Measurements from ENCODE around the gene CARF.
"Not testable (repeated sequence)": the region's sequence is repeated elsewhere in the genome, so short reads cannot be mapped to it uniquely, and the experiment has no call there.

Gene CARF

DNA sequence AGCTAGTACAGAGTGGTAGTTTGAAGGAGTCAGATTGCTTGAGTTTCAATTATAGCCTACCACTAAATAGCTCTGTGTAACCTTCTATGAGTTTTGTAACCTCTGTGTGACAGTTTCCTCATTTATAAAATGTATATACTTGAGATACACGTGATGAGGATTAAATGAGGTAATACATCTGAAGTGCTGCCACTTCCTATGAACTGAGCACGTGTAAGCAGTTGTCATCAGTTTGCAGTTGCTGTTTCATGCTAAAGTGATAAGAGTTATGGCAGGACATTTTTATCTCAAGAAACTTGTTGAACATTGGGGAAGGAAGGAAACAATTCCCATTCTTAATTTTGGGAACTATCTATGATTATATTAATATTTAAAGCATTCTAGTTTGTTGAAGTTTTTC, 38.5 kb downstream of the CARF start:
- Mint-ChIP-seq H3K27ac (no peak overlapping the region), H3K4me3 (no peak overlapping the region), H3K27me3 (ENCODE audit: low read depth) (no peaks in the 10 kb centered on the region), H3K4me1 (ENCODE audit: low read depth) (no peaks in the 10 kb centered on the region), H3K36me3 (ENCODE audit: low read depth) (peaks cover 12% of the 10 kb centered on the region), H3K9me3 (peaks cover 23% of the 10 kb centered on the region)
- no peak for DNase-seq (ENCODE audit: low spot score)

DNA sequence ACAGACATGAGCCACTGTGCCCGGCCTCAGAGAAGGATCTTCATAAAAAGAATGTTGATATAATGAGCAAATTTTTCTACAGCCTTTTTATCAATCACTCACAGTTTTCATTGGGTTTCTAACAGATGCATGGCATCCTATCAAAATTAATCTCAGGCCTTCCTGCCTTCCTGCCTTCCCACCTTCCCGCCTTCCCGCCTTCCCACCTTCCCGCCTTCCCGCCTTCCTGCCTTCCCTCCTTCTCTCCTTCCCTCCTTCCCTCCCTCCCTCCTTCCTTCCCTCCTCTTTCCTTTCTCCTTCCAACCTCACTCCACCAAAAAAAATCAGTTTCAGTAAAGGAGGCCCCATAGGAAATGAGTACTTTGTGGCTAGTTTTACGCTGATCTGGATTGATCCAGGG, 48.4 kb downstream of the CARF start:
- H3K36me3 Mint-ChIP-seq (ENCODE audit: low read depth), result peaks cover 7% of the 10 kb centered on the region
- H3K27me3 Mint-ChIP-seq (ENCODE audit: low read depth), result no peaks in the 10 kb centered on the region
- H3K27ac Mint-ChIP-seq, result no peak overlapping the region
- no peak for DNase-seq (ENCODE audit: low spot score)
- peaks cover 5% of the 10 kb centered on the region for H3K4me1 Mint-ChIP-seq (ENCODE audit: low read depth)
- no peaks in the 10 kb centered on the region for H3K9me3 Mint-ChIP-seq
- no peak overlapping the region for H3K4me3 Mint-ChIP-seq

DNA sequence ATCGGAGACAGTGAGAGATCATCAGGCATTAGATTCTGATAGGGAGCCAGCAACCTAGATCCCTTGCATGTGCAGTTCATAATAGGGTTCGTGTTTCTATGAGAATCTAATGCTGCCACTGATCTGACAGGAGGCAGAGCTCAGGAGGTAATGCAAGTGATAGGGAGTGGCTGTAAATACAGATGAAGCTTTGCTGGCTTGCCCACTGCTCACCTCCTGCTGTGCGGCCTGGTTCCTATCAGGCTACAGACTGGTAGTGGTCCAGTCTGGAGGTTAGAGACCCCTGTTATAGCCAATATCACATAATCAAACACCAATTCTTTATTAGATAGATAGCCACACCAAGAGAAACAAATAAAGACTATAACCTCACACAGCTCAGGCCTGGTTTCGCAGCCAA, 51.6 kb downstream of the CARF start:
- Mint-ChIP-seq H3K27me3 (ENCODE audit: low read depth) (no peaks in the 10 kb centered on the region), H3K4me1 (ENCODE audit: low read depth) (peaks cover 9% of the 10 kb centered on the region), H3K36me3 (ENCODE audit: low read depth) (peaks cover 3% of the 10 kb centered on the region), H3K4me3 (no peak overlapping the region), H3K27ac (no peak overlapping the region), H3K9me3 (no peaks in the 10 kb centered on the region)
- no peak for DNase-seq (ENCODE audit: low spot score)

DNA sequence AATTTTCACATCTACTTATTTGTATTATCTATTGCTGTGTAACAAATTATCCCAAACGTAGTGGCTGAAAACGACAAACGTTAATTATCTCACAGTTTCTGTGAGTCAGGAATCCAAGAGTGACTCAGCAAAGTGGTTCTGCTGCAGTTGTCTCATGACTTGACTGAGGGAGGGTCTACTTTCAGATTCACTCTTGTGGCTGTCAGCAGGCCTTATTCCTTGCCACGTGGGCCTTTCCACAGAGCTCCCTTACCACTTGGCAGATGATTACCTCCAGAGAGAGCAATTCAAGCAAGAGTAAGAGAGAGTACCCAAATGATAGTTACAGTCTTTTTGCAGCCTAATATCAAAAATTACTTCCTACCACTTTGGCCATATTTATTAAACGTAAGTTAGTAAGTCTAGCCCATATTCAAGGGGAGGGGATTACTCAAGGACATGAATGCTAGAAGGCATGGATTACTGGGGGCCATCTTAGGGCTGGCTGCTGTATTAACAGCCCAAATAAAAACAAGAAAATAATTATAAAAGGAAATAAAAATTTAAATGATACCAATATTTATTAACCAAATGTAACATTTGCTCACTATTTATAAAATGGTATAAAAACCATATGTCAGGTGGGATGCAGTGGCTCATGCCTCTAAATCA, 53.9 kb downstream of the CARF start:
- DNase-seq (ENCODE audit: low spot score), result peak; percentile 32
- no peak overlapping the region for H3K27ac Mint-ChIP-seq

DNA sequence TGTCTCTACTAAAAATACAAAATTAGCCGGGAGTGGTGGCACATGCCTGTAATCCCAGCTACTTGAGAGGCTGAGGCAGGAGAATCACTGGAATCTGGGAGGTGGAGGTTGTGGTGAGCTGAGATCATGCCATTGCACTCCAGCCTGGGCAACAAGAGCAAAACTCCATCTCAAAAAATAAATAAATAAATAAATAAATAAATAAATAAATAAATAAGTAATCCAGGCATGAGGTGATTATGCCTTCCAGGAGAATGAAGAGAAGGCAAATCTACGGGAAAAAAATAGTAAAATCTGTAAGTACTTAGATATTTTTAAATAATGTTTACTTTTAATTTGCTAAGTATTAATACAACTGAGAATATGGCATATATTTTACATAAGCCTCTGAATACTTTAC, 57.3 kb downstream of the CARF start:
- not testable (repeated sequence) for H3K36me3 Mint-ChIP-seq (ENCODE audit: low read depth); H3K27ac Mint-ChIP-seq; H3K9me3 Mint-ChIP-seq; DNase-seq (ENCODE audit: low spot score); H3K4me3 Mint-ChIP-seq; H3K27me3 Mint-ChIP-seq (ENCODE audit: low read depth); H3K4me1 Mint-ChIP-seq (ENCODE audit: low read depth)

More for the DNA sequence above, 53.9 kb downstream of the CARF start:
- Mint-ChIP-seq H3K4me3 (no peak overlapping the region), H3K36me3 (ENCODE audit: low read depth) (peaks cover 3% of the 10 kb centered on the region), H3K27me3 (ENCODE audit: low read depth) (no peaks in the 10 kb centered on the region), H3K4me1 (ENCODE audit: low read depth) (peaks cover 9% of the 10 kb centered on the region), H3K9me3 (no peaks in the 10 kb centered on the region)

DNA sequence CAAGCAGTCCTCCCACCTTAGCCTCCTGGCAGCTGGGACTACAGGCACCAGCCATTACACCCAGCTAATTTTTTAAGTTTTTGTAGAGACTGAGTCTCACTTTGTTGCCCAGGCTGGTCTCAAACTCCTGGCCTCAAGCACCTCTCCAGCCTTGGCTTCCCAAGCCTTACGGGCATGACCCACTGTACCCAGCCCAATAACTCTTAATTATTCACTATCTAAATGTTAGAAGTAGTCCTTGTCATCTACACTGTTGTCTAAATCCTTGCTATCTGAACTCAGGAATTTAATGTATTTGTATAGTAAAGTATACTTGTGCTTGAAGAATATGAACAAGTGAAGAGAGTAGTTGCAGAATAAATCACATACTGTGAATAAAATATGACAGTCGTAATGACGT, 64.7 kb downstream of the CARF start:
- DNase-seq (ENCODE audit: low spot score), result no peak
- H3K27me3 Mint-ChIP-seq (ENCODE audit: low read depth), result no peaks in the 10 kb centered on the region
- no peak overlapping the region for H3K4me3 Mint-ChIP-seq
- H3K9me3 Mint-ChIP-seq, result no peaks in the 10 kb centered on the region
- no peaks in the 10 kb centered on the region for H3K4me1 Mint-ChIP-seq (ENCODE audit: low read depth)
- peaks cover 3% of the 10 kb centered on the region for H3K36me3 Mint-ChIP-seq (ENCODE audit: low read depth)
- no peak overlapping the region for H3K27ac Mint-ChIP-seq

DNA sequence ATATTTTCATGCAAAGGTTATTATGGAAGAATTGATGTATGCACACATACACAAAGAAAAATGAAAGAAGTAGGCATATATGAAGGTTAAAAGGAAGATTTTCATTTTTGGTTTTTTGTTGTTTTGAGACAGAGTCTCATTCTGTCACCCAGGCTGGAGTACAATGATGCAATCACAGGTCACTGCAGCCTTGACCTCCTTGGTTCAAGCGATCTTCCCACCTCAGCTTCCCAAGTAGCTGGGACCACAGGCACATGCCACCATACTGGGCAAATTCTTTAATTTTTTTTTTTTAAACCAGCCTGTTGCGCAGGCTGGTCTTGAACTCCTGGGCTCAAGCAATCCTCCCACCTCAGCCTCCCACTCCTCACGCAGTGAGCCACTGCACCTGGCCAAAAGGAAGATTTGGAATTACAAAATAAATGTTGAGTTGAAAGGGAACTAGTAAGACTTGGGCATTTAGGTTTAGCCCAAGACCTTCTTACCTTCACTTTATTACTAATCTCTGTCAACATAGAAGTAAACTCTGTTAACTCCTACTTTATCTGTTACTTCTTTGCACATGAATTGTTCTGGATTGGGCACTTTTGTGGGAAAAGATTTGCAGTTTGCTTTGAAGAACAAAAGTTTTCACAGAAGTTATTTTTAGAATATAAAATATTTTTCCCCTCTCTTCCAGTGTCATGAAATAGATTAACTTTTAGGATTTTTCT, 70.9 kb downstream of the CARF start:
- Mint-ChIP-seq H3K4me3 (no peak overlapping the region), H3K9me3 (no peaks in the 10 kb centered on the region), H3K36me3 (ENCODE audit: low read depth) (peaks cover 6% of the 10 kb centered on the region), H3K4me1 (ENCODE audit: low read depth) (no peaks in the 10 kb centered on the region), H3K27ac (no peak overlapping the region), H3K27me3 (ENCODE audit: low read depth) (no peaks in the 10 kb centered on the region)
- no peak for DNase-seq (ENCODE audit: low spot score)

DNA sequence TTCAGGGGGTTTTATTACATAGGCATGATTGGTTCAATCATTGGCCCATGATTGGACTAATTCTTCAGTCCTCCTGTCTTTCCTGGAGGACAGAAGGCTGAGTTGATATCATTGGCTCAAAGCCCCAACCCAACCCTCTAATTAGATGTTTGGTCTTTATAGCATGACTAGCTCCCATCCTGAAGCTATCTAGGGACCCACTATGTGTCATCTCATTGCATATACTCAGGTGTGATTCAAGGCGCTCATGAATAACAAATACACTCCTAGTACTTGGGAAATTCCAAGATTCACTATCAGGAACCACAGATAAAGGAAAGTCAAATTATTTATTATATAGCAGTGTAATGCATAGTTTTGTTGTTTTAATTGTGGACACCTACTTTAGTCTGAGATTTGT, 77.7 kb downstream of the CARF start:
- no peak overlapping the region for H3K4me3 Mint-ChIP-seq
- no peak overlapping the region for H3K27ac Mint-ChIP-seq
- no peaks in the 10 kb centered on the region for H3K36me3 Mint-ChIP-seq (ENCODE audit: low read depth)
- H3K27me3 Mint-ChIP-seq (ENCODE audit: low read depth), result no peaks in the 10 kb centered on the region
- no peak for DNase-seq (ENCODE audit: low spot score)
- no peaks in the 10 kb centered on the region for H3K9me3 Mint-ChIP-seq
- peaks cover 6% of the 10 kb centered on the region for H3K4me1 Mint-ChIP-seq (ENCODE audit: low read depth)

DNA sequence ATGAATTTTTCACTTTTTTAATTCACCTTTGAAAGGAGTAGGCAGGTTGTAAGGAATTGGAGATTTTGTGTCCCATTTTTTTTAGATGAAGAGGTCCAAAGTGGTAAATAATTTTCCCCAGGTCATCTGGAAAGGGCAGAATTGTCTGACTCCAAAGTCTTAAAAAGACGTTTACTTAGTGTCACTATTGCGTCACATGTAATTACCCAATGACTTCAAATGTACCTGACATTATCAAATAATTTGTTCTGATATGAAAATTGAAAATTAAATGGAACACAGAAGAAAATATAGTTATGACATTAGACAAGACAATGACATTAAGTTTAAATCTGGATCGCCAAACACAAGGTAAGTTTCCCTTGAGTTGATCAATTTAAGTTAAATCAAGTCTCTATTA, 78.4 kb downstream of the CARF start:
- H3K9me3 Mint-ChIP-seq, result no peaks in the 10 kb centered on the region
- no peak overlapping the region for H3K27ac Mint-ChIP-seq
- H3K4me3 Mint-ChIP-seq, result no peak overlapping the region
- H3K27me3 Mint-ChIP-seq (ENCODE audit: low read depth), result peaks cover 4% of the 10 kb centered on the region
- DNase-seq (ENCODE audit: low spot score), result no peak
- H3K4me1 Mint-ChIP-seq (ENCODE audit: low read depth), result peaks cover 6% of the 10 kb centered on the region
- H3K36me3 Mint-ChIP-seq (ENCODE audit: low read depth), result no peaks in the 10 kb centered on the region

DNA sequence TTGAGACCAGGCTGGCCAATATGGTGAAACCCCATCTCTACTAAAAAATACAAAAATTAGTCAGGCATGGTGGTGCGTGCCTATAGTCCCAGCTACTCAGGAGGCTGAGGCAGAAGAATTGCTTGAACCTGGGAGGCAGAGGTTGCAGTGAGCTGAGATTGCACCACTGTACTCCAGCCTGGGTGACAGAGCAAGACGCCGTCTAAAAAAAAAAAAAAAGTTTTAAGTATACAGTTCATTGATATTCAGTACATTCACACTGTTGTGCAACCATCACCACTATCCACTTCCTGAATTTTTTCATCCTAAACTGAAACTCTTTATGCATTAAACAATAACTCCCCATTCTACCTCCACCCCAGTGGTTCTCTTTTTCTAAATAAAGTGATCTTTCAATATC, 85.0 kb downstream of the CARF start:
- H3K27me3 Mint-ChIP-seq (ENCODE audit: low read depth); H3K4me3 Mint-ChIP-seq; H3K9me3 Mint-ChIP-seq; H3K36me3 Mint-ChIP-seq (ENCODE audit: low read depth); H3K27ac Mint-ChIP-seq; H3K4me1 Mint-ChIP-seq (ENCODE audit: low read depth); DNase-seq (ENCODE audit: low spot score): not testable (repeated sequence)

DNA sequence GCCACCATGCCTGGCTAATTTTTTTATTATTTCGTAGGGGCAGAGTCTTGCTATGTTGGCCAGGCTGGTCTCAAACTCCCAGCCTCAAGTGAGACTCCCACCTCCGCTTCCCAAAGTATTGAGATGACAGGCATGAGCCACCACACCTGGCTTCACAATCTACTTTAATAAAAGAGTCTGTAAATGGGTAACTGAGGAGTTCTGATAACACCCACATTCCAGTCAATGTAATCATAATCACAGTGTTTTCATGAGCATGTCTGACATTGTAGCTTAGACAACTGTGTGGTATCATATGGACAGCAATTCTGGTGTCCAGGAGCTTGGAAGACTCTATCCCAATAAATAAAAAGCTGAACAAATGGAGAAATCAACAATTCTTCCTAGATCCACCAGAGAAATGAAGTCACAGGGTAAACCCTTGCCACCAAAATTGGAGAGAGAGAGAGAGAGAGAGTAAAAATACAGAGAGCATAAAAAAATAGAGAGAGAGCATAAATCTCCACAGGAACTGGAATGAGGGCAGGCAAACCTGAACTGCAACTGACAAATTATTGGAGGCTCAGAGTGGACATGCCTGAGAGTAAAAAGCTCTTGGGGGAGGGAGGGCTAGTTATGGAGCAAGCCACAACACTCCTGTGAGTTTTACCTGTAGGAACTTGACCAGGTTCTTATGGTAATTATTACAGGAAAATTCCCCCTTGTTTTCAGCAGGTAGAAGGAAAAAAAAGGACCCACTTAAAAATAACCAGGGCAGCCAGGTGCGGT, 90.2 kb downstream of the CARF start:
- Mint-ChIP-seq H3K9me3 (no peaks in the 10 kb centered on the region), H3K27ac (no peak overlapping the region)

DNA sequence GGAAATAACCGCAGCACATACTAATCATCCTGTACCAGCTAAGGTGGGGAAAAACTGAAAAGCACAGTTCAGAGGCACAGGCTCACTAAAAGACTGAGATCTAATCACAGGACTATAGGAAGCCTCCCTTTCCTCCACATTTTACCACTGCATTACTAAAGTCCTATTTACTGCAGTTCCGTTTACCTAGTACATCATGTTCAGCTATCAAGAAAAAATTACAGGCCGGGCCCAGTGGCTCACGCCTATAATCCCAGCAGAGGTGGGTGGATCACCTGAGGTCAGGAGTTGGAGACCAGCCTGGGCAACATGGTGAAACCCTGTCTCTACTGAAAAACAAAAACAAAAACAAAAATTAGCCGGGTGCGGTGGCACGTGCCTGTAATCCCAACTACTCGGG, 91.6 kb downstream of the CARF start:
- no peak overlapping the region for H3K27ac Mint-ChIP-seq
- DNase-seq (ENCODE audit: low spot score), result no peak
- H3K36me3 Mint-ChIP-seq (ENCODE audit: low read depth), result no peaks in the 10 kb centered on the region
- H3K4me1 Mint-ChIP-seq (ENCODE audit: low read depth), result no peaks in the 10 kb centered on the region
- no peaks in the 10 kb centered on the region for H3K9me3 Mint-ChIP-seq
- H3K4me3 Mint-ChIP-seq, result no peak overlapping the region
- peaks cover 10% of the 10 kb centered on the region for H3K27me3 Mint-ChIP-seq (ENCODE audit: low read depth)

More for the DNA sequence above, 90.2 kb downstream of the CARF start:
- no peak overlapping the region for H3K4me3 Mint-ChIP-seq
- peaks cover 10% of the 10 kb centered on the region for H3K27me3 Mint-ChIP-seq (ENCODE audit: low read depth)
- no peaks in the 10 kb centered on the region for H3K36me3 Mint-ChIP-seq (ENCODE audit: low read depth)
- H3K4me1 Mint-ChIP-seq (ENCODE audit: low read depth), result no peaks in the 10 kb centered on the region
- DNase-seq (ENCODE audit: low spot score), result no peak

DNA sequence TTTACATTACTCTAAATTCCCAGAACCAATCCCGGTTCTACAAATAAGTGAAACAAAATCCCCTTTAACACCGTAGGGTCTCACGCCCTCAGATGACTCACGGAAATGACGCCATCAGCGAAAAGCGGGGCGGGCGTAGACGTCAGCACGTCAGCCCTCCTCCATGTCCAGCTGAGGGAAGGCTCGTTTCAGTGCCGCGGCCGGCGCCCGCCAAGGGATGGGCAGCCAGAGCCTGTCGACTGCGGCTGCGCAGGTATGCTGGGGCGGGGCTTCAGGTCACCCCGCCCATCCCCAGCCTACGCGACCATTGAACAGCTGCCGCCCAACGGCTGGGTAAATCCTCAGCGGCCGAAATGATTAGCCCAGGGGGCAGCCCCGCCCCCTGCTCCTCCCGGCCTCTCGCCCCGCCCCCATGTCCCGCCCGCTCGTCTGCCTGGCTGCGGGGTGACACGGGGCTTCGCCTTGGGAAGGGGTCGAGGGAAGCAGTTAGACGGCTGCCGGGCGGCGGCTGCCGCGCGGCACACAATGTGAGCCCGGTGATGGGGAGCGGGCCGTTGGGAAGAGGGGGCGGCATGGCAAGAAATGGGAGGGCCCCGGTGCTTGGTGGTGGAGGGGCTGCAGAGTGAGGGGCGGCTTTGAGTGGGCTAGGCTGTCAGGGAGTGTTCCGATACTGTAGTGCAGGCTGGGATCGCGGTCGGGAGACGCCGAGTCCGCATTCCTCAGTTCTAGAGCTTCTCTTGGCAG, 102.6 kb downstream of the CARF start, which contains the start of gene NBEAL1:
NBEAL1 (plus strand) TSS at position 420 of the 744 bp plus-strand sequence. CDS start 1,510 bp downstream, outside the sequence.
- peak within 1 kb of the TSS; percentile 96 for H3K4me3 Mint-ChIP-seq
- DNase-seq (ENCODE audit: low spot score), result peak; percentile 99
- peaks cover 35% of the 10 kb centered on the region for H3K4me1 Mint-ChIP-seq (ENCODE audit: low read depth)
- peaks cover 11% of the 10 kb centered on the region for H3K27me3 Mint-ChIP-seq (ENCODE audit: low read depth)
- peak within 1 kb of the TSS; percentile 92 for H3K27ac Mint-ChIP-seq
- H3K9me3 Mint-ChIP-seq, result no peaks in the 10 kb centered on the region
- H3K36me3 Mint-ChIP-seq (ENCODE audit: low read depth), result peaks cover 5% of the 10 kb centered on the region

DNA sequence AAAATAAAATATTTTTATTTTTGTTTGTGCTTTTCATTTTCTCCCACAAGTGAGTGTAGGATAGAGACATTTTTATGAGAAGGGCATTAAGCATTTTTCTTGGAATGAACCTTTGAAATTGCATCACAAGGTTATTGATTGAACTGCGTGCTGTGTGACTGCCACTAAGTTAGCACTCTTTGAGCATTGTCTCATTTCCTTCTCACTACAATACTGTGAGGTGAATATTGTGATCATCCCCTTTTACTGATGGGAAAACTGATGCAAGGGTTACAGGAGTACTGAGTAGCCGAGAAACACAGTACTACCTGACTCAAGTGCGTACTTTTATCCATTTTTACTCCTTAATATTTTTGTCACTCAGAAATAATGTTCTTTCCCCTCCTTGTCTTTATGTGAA, 104.6 kb downstream of the CARF start:
- no peak for DNase-seq (ENCODE audit: low spot score)
- peaks cover 35% of the 10 kb centered on the region for H3K4me1 Mint-ChIP-seq (ENCODE audit: low read depth)
- H3K27me3 Mint-ChIP-seq (ENCODE audit: low read depth), result no peaks in the 10 kb centered on the region
- no peaks in the 10 kb centered on the region for H3K9me3 Mint-ChIP-seq
- H3K27ac Mint-ChIP-seq, result no peak overlapping the region
- H3K4me3 Mint-ChIP-seq, result peak overlapping the region; percentile 41
- H3K36me3 Mint-ChIP-seq (ENCODE audit: low read depth), result peaks cover 5% of the 10 kb centered on the region

Measured in T-helper 2 cell treated with Interferon-gamma antibody and Interleukin-4, amounts not matched to agents 5 μg/mL and 100 μg/mL, for 36 hours (primary cell).